GM18907 (cell line): ENCODE results near the gene AKAP13.
"Not testable (repeated sequence)": the region's sequence is repeated elsewhere in the genome, so short reads cannot be mapped to it uniquely, and the experiment has no call there.

Experiments used
- ATAC-seq: cut with Tn5 transposase; IDR thresholded peaks from one replicate; pipeline ENCODE4 v1.9.1; 2021; ENCODE audit warnings: mild to moderate bottlenecking, moderate library complexity; ENCODE audit not compliant: unreplicated experiment

The AKAP13 gene

GRCh38 chr15:85520650-85521049, 140.2 kb downstream of the AKAP13 start:
- no peak for ATAC-seq

GRCh38 chr15:85523530-85523929, 143.1 kb downstream of the AKAP13 start:
- no peak for ATAC-seq

- ATAC-seq = no peak
These were observed 145.4 kb downstream of the AKAP13 start for GRCh38 chr15:85525755-85526154.

GRCh38 chr15:85527895-85528294, 147.5 kb downstream of the AKAP13 start:
- ATAC-seq = no peak

- ATAC-seq = no peak
These were observed 149.7 kb downstream of the AKAP13 start for GRCh38 chr15:85530079-85530478.

GRCh38 chr15:85531083-85531482, 150.7 kb downstream of the AKAP13 start:
- ATAC-seq = no peak

GRCh38 chr15:85532689-85533088, 152.3 kb downstream of the AKAP13 start:
- no peak for ATAC-seq

- ATAC-seq = peak; percentile 94
These were observed 153.6 kb downstream of the AKAP13 start for GRCh38 chr15:85534031-85534430.

- ATAC-seq = not testable (repeated sequence)
These were observed 155.3 kb downstream of the AKAP13 start for GRCh38 chr15:85535533-85536330.

- ATAC-seq = no peak
These were observed 155.9 kb downstream of the AKAP13 start for GRCh38 chr15:85536341-85536740.

GRCh38 chr15:85539491-85539890, 159.1 kb downstream of the AKAP13 start:
- no peak for ATAC-seq

GRCh38 chr15:85540085-85540797, 159.8 kb downstream of the AKAP13 start:
- no peak for ATAC-seq

GRCh38 chr15:85541744-85542143, 161.3 kb downstream of the AKAP13 start:
- ATAC-seq = no peak

- no peak for ATAC-seq
These were observed 162.1 kb downstream of the AKAP13 start for GRCh38 chr15:85542488-85542887.

GRCh38 chr15:85542895-85543331, 162.5 kb downstream of the AKAP13 start:
- ATAC-seq = no peak

- no peak for ATAC-seq
These were observed 163.3 kb downstream of the AKAP13 start for GRCh38 chr15:85543741-85544155.

- no peak for ATAC-seq
These were observed 164.8 kb downstream of the AKAP13 start for GRCh38 chr15:85545185-85545584.

GRCh38 chr15:85545752-85546151, 165.3 kb downstream of the AKAP13 start:
- no peak for ATAC-seq

- ATAC-seq = no peak
These were observed 167.0 kb downstream of the AKAP13 start for GRCh38 chr15:85547386-85547785.

- no peak for ATAC-seq
These were observed 169.9 kb downstream of the AKAP13 start for GRCh38 chr15:85550283-85550682.

- ATAC-seq = no peak
These were observed 170.9 kb downstream of the AKAP13 start for GRCh38 chr15:85551221-85551832.
